Measurements from ENCODE around the gene DGKH.
A peak's percentile ranks its signal among the peaks of the same experiment; 100 is the strongest.

DGKH gene

DNA sequence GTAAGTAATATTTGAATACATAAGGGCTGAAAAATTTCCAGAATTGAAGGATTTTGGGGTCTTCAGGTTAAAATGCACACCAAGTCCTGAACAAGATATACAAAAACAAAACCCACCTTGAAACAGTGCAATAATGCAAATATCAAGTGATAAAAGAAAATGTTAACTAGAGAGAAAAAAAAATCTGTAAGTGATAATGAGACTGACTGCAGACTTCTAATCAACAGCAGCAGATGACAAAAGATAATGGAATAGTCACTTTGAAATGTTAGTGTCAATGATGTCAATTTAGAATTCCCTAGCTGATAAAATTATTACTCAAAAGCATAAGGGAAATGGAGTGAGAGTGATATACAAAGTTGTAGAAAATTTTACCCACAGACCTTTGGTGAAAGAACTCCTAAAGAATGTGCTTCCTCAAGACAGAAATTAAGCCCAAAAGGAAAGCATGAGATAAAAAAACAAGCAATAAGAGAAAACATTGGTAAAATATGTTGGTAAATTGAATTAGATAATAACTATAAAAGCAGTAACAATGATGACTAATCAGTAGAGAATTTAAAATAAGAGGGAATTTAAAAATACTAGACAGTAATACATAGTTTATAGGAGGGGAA, 12.4 kb upstream of the DGKH start:
- no peak for TF ChIP-seq EGR1 (IDR thresholded peaks at IDR 0.05)
- no peak for TF ChIP-seq NFIC (IDR thresholded peaks at IDR 0.05)
- no peak for TF ChIP-seq EP300 (IDR thresholded peaks at IDR 0.05; ENCODE audit: borderline replicate concordance)
- TF ChIP-seq USF1 (IDR thresholded peaks at IDR 0.05), result no peak
- no peak for TF ChIP-seq TCF12 (IDR thresholded peaks at IDR 0.05; ENCODE audit: low read depth)
- TF ChIP-seq CEBPB (IDR thresholded peaks at IDR 0.05), result no peak

DNA sequence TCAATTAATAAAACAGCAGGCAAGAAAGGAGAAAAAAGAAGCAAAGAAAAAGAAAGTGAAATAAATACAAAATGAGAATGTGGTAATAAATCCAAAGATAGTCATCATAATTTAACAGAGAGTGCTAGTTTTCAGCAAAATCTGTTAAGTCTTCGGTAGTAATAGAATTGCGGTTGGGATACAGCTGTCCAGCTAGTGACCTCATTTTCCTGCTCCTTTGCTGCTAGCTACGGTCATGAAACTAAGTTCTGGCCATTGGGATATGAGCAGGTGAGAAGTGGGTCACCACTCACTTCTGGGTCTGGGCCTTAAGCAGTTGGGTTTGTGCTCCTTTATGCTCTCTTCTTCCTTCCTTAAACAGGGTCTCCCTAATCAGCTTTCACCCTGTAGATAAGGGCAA, 11.7 kb upstream of the DGKH start:
- TF ChIP-seq YY1 (IDR thresholded peaks at IDR 0.05; ENCODE audit: low read depth), result no peak

GRCh38 chr13:42038661-42039456, 9.6 kb upstream of the DGKH start:
- TF ChIP-seq, protein P1, sequence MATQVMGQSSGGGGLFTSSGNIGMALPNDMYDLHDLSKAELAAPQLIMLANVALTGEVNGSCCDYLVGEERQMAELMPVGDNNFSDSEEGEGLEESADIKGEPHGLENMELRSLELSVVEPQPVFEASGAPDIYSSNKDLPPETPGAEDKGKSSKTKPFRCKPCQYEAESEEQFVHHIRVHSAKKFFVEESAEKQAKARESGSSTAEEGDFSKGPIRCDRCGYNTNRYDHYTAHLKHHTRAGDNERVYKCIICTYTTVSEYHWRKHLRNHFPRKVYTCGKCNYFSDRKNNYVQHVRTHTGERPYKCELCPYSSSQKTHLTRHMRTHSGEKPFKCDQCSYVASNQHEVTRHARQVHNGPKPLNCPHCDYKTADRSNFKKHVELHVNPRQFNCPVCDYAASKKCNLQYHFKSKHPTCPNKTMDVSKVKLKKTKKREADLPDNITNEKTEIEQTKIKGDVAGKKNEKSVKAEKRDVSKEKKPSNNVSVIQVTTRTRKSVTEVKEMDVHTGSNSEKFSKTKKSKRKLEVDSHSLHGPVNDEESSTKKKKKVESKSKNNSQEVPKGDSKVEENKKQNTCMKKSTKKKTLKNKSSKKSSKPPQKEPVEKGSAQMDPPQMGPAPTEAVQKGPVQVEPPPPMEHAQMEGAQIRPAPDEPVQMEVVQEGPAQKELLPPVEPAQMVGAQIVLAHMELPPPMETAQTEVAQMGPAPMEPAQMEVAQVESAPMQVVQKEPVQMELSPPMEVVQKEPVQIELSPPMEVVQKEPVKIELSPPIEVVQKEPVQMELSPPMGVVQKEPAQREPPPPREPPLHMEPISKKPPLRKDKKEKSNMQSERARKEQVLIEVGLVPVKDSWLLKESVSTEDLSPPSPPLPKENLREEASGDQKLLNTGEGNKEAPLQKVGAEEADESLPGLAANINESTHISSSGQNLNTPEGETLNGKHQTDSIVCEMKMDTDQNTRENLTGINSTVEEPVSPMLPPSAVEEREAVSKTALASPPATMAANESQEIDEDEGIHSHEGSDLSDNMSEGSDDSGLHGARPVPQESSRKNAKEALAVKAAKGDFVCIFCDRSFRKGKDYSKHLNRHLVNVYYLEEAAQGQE (IDR thresholded peaks at IDR 0.05; ENCODE audit: low read depth), result no peak
- TF ChIP-seq NFIC (IDR thresholded peaks at IDR 0.05) (no peak), USF1 (IDR thresholded peaks at IDR 0.05) (no peak), YY1 (IDR thresholded peaks at IDR 0.05; ENCODE audit: low read depth) (no peak), CEBPB (IDR thresholded peaks at IDR 0.05) (no peak), CREB1 (IDR thresholded peaks at IDR 0.05; ENCODE audit: low read depth) (no peak), EGR1 (IDR thresholded peaks at IDR 0.05) (no peak), TEAD4 (IDR thresholded peaks at IDR 0.05) (no peak), TAF1 (IDR thresholded peaks at IDR 0.05; ENCODE audit: low read depth) (no peak), FOXM1 (IDR thresholded peaks at IDR 0.05; ENCODE audit: borderline replicate concordance, low read depth) (no peak), ZBTB7A (IDR thresholded peaks at IDR 0.05; ENCODE audit: low read depth) (no peak), TCF12 (IDR thresholded peaks at IDR 0.05; ENCODE audit: low read depth) (no peak), RAD21 (IDR thresholded peaks at IDR 0.05; ENCODE audit: low read depth) (no peak), EP300 (IDR thresholded peaks at IDR 0.05; ENCODE audit: borderline replicate concordance) (no peak)
- TF ChIP-seq, protein P2, sequence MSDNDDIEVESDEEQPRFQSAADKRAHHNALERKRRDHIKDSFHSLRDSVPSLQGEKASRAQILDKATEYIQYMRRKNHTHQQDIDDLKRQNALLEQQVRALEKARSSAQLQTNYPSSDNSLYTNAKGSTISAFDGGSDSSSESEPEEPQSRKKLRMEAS (IDR thresholded peaks at IDR 0.05), result no peak

GRCh38 chr13:42039457-42039945, 8.9 kb upstream of the DGKH start:
- TF ChIP-seq EGR1 (IDR thresholded peaks at IDR 0.05), result no peak
- TF ChIP-seq CEBPB (IDR thresholded peaks at IDR 0.05), result no peak

- TF ChIP-seq, protein P2 (IDR thresholded peaks at IDR 0.05), result no peak; the same call in none of the 2 replicates
- TF ChIP-seq NFIC (IDR thresholded peaks at IDR 0.05), result 0 out of 2 replicates have a peak, but pooled peaks have one; percentile 12
- TF ChIP-seq FOXM1 (IDR thresholded peaks at IDR 0.05; ENCODE audit: borderline replicate concordance, low read depth), result no peak
- peak; percentile 87 for TF ChIP-seq USF1 (IDR thresholded peaks at IDR 0.05)
- TF ChIP-seq TCF12 (IDR thresholded peaks at IDR 0.05; ENCODE audit: low read depth), result no peak
- TF ChIP-seq CEBPB (IDR thresholded peaks at IDR 0.05), result no peak
- peak; percentile 11; the same call in 1 of the 2 replicates for TF ChIP-seq TEAD4 (IDR thresholded peaks at IDR 0.05)
- 0 out of 2 replicates have a peak, but pooled peaks have one; percentile 50 for TF ChIP-seq ZBTB7A (IDR thresholded peaks at IDR 0.05; ENCODE audit: low read depth)
- peak; percentile 80 for TF ChIP-seq EGR1 (IDR thresholded peaks at IDR 0.05)
- no peak for TF ChIP-seq EP300 (IDR thresholded peaks at IDR 0.05; ENCODE audit: borderline replicate concordance)
- TF ChIP-seq TAF1 (IDR thresholded peaks at IDR 0.05; ENCODE audit: low read depth), result no peak
- TF ChIP-seq YY1 (IDR thresholded peaks at IDR 0.05; ENCODE audit: low read depth), result no peak
- TF ChIP-seq CREB1 (IDR thresholded peaks at IDR 0.05; ENCODE audit: low read depth), result no peak
- TF ChIP-seq RAD21 (IDR thresholded peaks at IDR 0.05; ENCODE audit: low read depth), result no peak
- TF ChIP-seq, protein P1 (IDR thresholded peaks at IDR 0.05; ENCODE audit: low read depth), result no peak
Observed at GRCh38 chr13:42039946-42040729, 8.3 kb upstream of the DGKH start.

Measured in Ishikawa (cell line).